ENCODE results near the gene UNC80. TPM values are rescaled to one million over a fixed set of nuclear protein-coding genes. Genes with fewer than 3 reads are reported as not detected.

UNC80 gene
- total RNA-seq, 1 donor from 2014 or later: not detected

GRCh38 chr2:209988010-209988409, 216.4 kb downstream of the UNC80 start:
- intact Hi-C loops (cut with DNase I): no loop called here
- ATAC-seq (ENCODE audit: poor library complexity) (no peak), DNase-seq (no peak)

- no peak for ATAC-seq (ENCODE audit: poor library complexity)
- no peak for DNase-seq
- intact Hi-C loops (cut with DNase I): no loop called here
Observed at GRCh38 chr2:209990838-209991237, 219.2 kb downstream of the UNC80 start.

DNA sequence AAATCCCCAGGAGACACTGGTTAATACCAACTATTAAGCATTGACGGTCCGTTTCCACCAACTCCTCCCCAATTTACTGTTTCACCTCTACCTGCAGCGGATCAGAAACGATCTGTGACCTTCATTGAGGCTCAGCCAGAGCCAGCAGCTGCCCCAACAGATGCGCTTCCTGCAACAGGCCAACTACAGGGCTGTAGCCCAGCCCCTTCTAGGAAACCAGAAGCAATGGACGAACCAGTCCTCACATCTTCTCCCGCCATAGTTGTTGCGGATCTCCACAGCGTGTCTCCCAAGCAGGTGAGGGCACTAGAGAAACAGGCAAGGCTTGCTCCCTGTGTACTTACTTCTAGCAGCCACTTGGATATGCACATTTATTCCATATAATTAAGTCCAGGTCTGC, 222.3 kb downstream of the UNC80 start:
- DNase-seq (no peak), ATAC-seq (ENCODE audit: poor library complexity) (no peak)
- intact Hi-C loops (cut with DNase I): no loop called here

- intact Hi-C loops (cut with DNase I): no loop called here
- ATAC-seq (ENCODE audit: poor library complexity): no peak
- DNase-seq: no peak
Observed at GRCh38 chr2:209998596-209998995, 227.0 kb downstream of the UNC80 start.

- no peak for DNase-seq
- intact Hi-C loops (cut with DNase I): loop anchor here (10.0 kb wide), 1 partner anchor 174 kb away; the partner anchor contains the start of gene KANSL1L
- ATAC-seq (ENCODE audit: poor library complexity): no peak
Observed at GRCh38 chr2:210000464-210001324, 229.1 kb downstream of the UNC80 start.

- DNase-seq (peak; percentile 98), ATAC-seq (ENCODE audit: poor library complexity) (peak; percentile 100)
- intact Hi-C loops (cut with DNase I): loop anchor here (10.0 kb wide), 1 partner anchor 172 kb away; the partner anchor contains the start of gene KANSL1L
Observed at GRCh38 chr2:210002158-210003157, 230.8 kb downstream of the UNC80 start, which contains the start of gene RPE. Gene RPE, plus strand, starts transcription at chr2:210002638. Its CDS starts 24 bp downstream, at chr2:210002662.

DNA sequence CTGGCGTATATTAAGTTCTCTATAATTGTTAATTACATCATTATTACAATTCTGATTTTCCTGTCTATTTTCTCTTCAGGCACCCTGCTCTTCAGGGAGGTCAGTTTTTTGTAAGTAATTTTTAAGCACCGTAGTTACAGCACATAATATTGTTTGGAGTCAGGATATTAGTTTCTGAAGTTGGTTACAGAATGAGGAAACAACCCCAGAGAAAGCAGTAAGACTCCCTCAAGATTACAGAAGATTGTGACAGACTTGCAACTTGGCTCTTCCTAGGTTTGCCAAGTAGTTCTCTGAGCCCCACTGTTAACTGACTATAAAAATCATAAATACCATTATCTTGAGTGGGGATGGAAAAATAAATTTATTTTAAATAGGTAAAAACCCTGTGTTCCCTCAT, 231.7 kb downstream of the UNC80 start:
- no peak for DNase-seq
- intact Hi-C loops (cut with DNase I): loop anchor here (10.0 kb wide), 1 partner anchor 171 kb away; the partner anchor contains the start of gene KANSL1L
- no peak for ATAC-seq (ENCODE audit: poor library complexity)

- no peak for DNase-seq
- ATAC-seq (ENCODE audit: poor library complexity): no peak
- intact Hi-C loops (cut with DNase I): loop anchor here (10.0 kb wide), 1 partner anchor 170 kb away; the partner anchor contains the start of gene KANSL1L
Observed at GRCh38 chr2:210004881-210005280, 233.2 kb downstream of the UNC80 start.

DNA sequence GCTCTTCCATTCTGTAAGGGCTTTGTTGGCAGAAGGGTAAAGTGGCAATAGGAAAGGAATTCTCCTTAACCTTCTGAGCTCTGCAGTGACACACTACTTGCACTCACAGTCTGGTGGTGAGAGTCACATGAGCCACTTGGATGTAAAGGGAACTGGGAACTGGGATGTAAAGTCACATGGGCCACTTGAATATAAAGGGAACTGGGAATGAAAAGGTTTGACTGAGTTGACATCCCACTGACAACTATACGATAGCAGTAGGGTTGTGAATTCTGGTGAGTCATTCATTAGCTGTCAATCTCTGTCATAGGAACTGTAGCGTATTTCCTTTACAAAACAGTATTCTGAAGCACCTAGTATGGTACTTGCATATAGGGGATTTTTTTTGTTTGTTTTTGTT, 236.3 kb downstream of the UNC80 start:
- ATAC-seq (ENCODE audit: poor library complexity) (peak; percentile 54), DNase-seq (no peak)
- intact Hi-C loops (cut with DNase I): loop anchor here (10.0 kb wide), 1 partner anchor 167 kb away; the partner anchor contains the start of gene KANSL1L

GRCh38 chr2:210009126-210009525, 237.5 kb downstream of the UNC80 start:
- intact Hi-C loops (cut with DNase I): loop anchor here (10.0 kb wide), 1 partner anchor 166 kb away; the partner anchor contains the start of gene KANSL1L
- ATAC-seq (ENCODE audit: poor library complexity) (no peak), DNase-seq (no peak)

DNA sequence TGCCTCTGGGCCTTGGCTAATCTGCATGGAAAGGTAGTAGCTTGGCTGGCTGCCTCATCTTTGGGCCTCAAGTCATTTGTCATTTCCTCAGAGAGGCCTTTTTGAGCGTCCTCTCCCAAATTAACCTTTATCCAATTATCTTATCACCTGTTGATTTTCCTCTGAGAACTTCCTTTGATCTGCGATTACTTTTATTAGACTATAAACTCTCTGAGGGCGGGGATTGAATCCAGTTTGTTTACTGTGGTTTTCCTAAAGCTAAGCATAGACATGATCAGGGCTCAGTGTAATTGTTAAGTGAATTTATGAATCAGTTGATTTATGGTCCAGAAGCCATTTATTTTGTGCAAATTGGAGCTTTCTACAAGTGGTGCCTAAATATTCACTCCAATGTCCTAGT, 238.3 kb downstream of the UNC80 start:
- ATAC-seq (ENCODE audit: poor library complexity) (no peak), DNase-seq (no peak)
- intact Hi-C loops (cut with DNase I): loop anchor here (10.0 kb wide), 1 partner anchor 165 kb away; the partner anchor contains the start of gene KANSL1L

- DNase-seq: no peak
- intact Hi-C loops (cut with DNase I): no loop called here
- no peak for ATAC-seq (ENCODE audit: poor library complexity)
Observed at GRCh38 chr2:210020138-210020537, 248.5 kb downstream of the UNC80 start.

GRCh38 chr2:210022824-210023223, 251.2 kb downstream of the UNC80 start:
- no peak for ATAC-seq (ENCODE audit: poor library complexity)
- DNase-seq: no peak
- intact Hi-C loops (cut with DNase I): no loop called here

- DNase-seq: no peak
- intact Hi-C loops (cut with DNase I): no loop called here
- no peak for ATAC-seq (ENCODE audit: poor library complexity)
Observed at GRCh38 chr2:210027608-210028007, 256.0 kb downstream of the UNC80 start.

- DNase-seq (no peak), ATAC-seq (ENCODE audit: poor library complexity) (no peak)
- intact Hi-C loops (cut with DNase I): no loop called here
Observed at GRCh38 chr2:210028178-210028577, 256.5 kb downstream of the UNC80 start.

DNA sequence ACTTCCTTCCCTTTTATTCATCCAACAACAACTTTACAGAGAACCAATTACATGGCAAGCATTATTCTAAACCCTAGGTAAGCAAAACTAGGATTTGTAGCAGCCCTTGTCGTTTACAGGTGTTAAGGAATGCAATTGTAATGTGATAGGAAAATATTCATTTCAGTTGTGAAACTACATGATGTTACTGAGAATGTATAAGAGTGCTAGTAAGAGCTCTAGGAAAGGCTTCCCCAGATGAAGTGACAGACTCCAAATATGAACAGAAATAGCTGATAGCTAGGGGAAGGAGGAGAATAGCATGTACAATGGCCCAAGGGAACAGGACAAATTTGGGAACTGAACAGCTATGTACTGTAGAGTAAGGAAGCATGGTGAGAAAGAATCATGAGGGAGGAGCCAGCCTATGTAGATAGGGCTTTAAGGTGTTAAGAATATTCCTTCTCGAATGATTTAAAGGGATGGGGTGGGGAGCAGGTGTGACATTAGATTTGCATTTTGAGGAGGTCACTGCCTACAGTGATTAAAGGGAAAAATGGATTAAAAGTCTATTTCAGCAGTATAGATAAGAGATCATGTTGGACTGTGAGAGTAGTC, 262.6 kb downstream of the UNC80 start:
- DNase-seq (no peak), ATAC-seq (ENCODE audit: poor library complexity) (no peak)
- intact Hi-C loops (cut with DNase I): no loop called here

GRCh38 chr2:210035679-210036078, 264.0 kb downstream of the UNC80 start:
- DNase-seq: no peak
- intact Hi-C loops (cut with DNase I): no loop called here
- no peak for ATAC-seq (ENCODE audit: poor library complexity)

DNA sequence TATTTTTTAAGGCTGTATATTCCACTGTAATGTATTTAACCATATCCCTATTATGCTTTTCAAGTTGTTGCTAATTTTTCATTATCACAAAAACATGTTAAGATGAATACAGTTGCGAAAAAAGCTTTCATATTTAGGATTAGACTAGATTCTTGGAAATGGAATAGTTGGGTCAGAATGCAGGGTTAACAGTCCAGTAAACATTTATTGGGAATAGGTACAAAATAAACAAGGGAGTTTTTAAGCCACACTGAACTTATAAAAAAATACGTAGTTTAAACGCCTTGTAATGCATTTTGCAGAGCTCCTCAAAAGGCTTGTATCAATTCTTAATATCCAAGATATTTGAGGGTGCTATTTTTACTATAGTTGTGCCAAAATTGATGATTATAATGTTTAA, 266.4 kb downstream of the UNC80 start:
- intact Hi-C loops (cut with DNase I): no loop called here
- no peak for DNase-seq
- no peak for ATAC-seq (ENCODE audit: poor library complexity)
